ENCODE data around the gene MVD.

MVD gene

DNA sequence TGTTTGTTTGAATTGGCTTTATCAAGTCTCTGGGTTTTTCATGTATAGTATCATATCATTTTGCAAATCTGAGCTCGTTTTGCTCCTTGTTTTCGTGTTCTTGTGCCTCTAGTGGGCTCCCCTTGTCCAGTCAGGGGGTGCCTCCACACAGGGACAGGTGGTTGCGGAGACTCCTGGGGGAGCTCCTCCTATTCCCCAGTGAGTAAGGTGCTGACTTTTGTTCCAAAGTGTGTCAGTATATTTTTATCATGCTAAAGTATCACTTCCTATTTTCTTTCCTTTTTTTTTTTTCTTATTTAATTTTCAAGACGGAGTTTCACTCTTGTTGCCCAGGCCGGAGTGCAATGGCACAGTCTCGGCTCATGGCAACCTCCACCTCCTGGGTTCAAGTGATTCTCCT lies 54.8 kb downstream of the MVD start:
- no peak for DNase-seq (ENCODE audit: low read depth, low spot score)

DNA sequence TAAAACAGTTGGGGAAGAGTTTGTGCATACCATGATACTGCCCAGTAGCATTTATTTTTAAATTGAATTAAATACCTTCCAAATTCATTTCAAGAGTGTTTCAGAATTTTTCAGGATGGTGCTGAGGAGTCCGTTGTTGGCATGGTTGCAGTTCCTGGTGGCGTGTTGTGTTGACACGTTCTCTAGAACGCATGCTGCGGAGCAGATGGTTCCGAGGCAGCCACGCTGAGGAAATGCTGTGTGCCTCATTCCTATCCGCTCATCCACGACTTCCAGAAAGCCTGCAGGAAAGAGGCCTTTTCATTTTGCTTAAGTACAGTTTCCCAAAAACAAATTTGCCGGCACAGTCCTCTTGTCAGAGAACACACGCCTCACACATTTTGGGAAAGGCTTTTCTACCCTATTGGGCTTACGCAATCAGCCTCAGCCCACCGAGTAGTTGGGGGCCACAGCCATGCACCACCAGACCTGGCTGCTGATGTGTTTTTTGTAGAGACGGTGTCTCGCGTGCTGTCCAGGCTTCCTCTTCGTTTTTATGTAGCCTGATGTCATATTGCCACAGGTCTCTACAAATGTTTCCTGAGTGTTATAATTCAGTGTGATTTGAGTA lies 56.6 kb downstream of the MVD start:
- DNase-seq (ENCODE audit: low read depth, low spot score) = no peak

DNA sequence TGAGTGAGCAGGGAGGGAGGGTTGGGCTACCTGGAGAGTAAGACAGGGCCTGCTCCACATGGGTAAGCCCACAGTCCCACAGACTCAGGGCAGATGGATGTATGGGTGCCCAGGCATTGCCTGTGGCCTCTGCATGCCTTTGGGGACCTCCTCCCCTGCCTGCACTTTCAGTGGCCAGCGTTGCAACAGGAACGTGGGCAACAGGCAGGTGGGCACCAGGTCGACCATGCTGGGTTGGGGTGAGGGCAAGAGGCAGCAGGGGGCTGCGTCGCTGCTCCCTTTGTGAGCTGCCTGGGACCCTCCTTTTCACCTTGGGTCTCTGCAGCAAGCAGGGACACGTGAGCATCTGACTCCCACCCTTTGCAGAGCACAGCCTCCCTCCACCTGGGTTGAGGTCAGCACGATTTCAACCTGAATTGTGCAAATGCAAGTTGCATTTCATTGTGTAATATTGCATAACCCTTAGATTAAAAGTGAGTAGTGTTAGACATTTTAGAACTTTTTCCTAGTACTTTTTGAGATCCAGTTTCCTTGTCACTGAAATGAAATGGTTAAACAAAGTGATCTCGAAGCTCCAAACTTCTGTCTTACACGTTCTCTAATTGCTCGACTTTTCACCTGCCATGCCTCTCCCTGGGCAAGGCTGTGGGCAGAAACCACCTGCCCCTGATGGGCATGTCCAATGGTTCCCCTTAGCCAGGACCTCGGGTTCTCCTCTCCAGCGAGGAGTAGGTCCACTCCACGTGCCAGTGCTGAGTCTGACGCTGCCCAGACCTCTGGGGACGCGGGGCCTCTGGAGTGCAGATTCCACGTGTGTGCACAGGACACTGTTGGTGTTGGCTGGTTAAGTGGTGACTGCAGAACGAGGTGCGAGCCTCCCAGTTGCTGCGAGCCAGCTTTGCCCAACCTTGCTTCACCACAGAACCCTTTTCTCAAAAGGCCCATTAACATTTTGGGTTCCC lies 57.4 kb downstream of the MVD start:
- no peak for DNase-seq (ENCODE audit: low read depth, low spot score)

DNA sequence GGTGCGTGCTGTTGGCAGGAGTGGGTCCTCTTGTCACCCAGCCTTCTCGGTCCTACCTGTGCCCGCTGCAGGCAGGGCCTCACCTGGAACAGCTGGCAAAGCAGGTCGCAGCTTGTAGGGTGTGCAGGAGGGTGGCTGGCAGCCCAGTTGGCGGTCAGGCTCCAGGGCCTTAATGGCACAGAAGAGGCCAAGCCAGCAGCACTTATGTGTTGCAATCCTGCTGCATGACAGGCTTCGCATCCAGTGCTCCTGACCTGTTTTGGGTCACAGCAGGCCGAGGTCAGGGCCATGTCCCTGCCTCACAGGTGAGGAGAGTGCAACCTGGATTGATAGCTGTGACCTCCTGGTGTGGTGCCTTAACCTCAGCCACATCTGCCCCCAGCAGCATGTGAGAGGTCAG lies 60.8 kb downstream of the MVD start:
- DNase-seq (ENCODE audit: low read depth, low spot score) = no peak
